Measurements from ENCODE around the gene KERA. TPM values are rescaled to one million over a fixed set of nuclear protein-coding genes. Genes with fewer than 3 reads are reported as not detected.

KERA gene
- total and polyA plus RNA-seq, 2 of the 4 experiments (the other 2 are of a cell fraction): not detected

- Histone ChIP-seq H3K9me1 (ENCODE audit: insufficient read depth, low read length) (no peaks in the 10 kb centered on the region), H2AFZ (replicated peaks; ENCODE audit: low read length, poor library complexity) (no peak overlapping the region), H3K36me3 (ENCODE audit: control insufficient read depth, insufficient read depth, low read length) (no peaks in the 10 kb centered on the region), H3K9me3 (ENCODE audit: control insufficient read depth, insufficient read depth, low read length) (no peaks in the 10 kb centered on the region), H2BK120ac (ENCODE audit: low read depth, low read length) (no peak overlapping the region), H3K14ac (replicated peaks; ENCODE audit: low read depth, low read length) (no peak overlapping the region), H2BK15ac (ENCODE audit: low read depth, low read length) (no peak overlapping the region), H2AK9ac (replicated peaks; ENCODE audit: low read depth, low read length, poor library complexity) (no peak overlapping the region), H4K91ac (ENCODE audit: insufficient read depth, low read depth, low read length) (no peak overlapping the region), H3K27me3 (ENCODE audit: control insufficient read depth, insufficient read depth, low read length) (no peaks in the 10 kb centered on the region), H4K8ac (ENCODE audit: low read depth in 2 of 2, low read length in 2 of 2) (no peak overlapping the region), H2BK20ac (ENCODE audit: low read depth, low read length) (no peak overlapping the region), H3K23ac (ENCODE audit: low read depth, low read length) (no peak overlapping the region), H2AK5ac (ENCODE audit: low read depth, low read length) (no peak overlapping the region), H3K9ac (ENCODE audit: low read depth, low read length) (no peak overlapping the region), H3K4me2 (ENCODE audit: low read depth, low read length) (no peak overlapping the region), H3K18ac (ENCODE audit: low read depth, low read length) (no peak overlapping the region), H3K4me3 (ENCODE audit: insufficient read depth, low read depth, low read length) (no peak overlapping the region), H3K4me1 (ENCODE audit: control insufficient read depth, insufficient read depth, low read length) (0 out of 2 replicates have a peak, but pooled peaks cover 2% of the 10 kb centered on the region), H4K5ac (ENCODE audit: low read depth, low read length) (no peak overlapping the region), H3K79me1 (ENCODE audit: low read depth in 1 of 2, low read length in 2 of 2) (no peaks in the 10 kb centered on the region), H4K20me1 (ENCODE audit: insufficient read depth, low read length) (no peaks in the 10 kb centered on the region), H3K56ac (ENCODE audit: extremely low read depth, insufficient read depth, low read length) (no peak overlapping the region), H3K4ac (ENCODE audit: low read depth, low read length) (no peak overlapping the region), H3K27ac (ENCODE audit: insufficient read depth, low read length) (no peak overlapping the region), H2BK5ac (ENCODE audit: low read depth, low read length, poor library complexity, severe bottlenecking) (no peak overlapping the region)
- in situ Hi-C loops (cut with MboI; ENCODE audit: low sequenced_read_pairs): no loop called here
- CTCF ChIA-PET: no interaction called here
- DNase-seq (no peak), ATAC-seq (ENCODE audit: low read depth) (no peak)
- dilution Hi-C loops (cut with HindIII; ENCODE audit: low sequenced_read_pairs, unreplicated experiment): no loop called here
- intact Hi-C loops (cut with micrococcal nuclease): no loop called here
- TF ChIP-seq FOS (IDR thresholded peaks at IDR 0.05; ENCODE audit: low read depth, low read length): no peak
- TF ChIP-seq CHD1 (IDR thresholded peaks at IDR 0.05; ENCODE audit: low read depth, low read length): no peak
- TF ChIP-seq SMC3 (IDR thresholded peaks at IDR 0.05; ENCODE audit: low read depth, low read length): no peak
- no peak for TF ChIP-seq RAD21 (IDR thresholded peaks at IDR 0.05; ENCODE audit: low read length)
- no peak for TF ChIP-seq POLR2A (IDR thresholded peaks at IDR 0.05; ENCODE audit: low read depth, low read length)
- no peak for TF ChIP-seq CEBPB (IDR thresholded peaks at IDR 0.05; ENCODE audit: low read depth, low read length)
- no peak for TF ChIP-seq MAZ (IDR thresholded peaks at IDR 0.05; ENCODE audit: borderline replicate concordance, low read depth, low read length)
- TF ChIP-seq USF2 (IDR thresholded peaks at IDR 0.05; ENCODE audit: low read depth, low read length): no peak
- TF ChIP-seq ELK1 (IDR thresholded peaks at IDR 0.05; ENCODE audit: borderline replicate concordance, low read depth, low read length): no peak
- TF ChIP-seq NFE2L2 (IDR thresholded peaks at IDR 0.05; ENCODE audit: low read depth, low read length): no peak
- no peak for TF ChIP-seq RFX5 (IDR thresholded peaks at IDR 0.05; ENCODE audit: low read depth, low read length)
- TF ChIP-seq MXI1 (IDR thresholded peaks at IDR 0.05; ENCODE audit: borderline replicate concordance, low read depth, low read length): no peak
- no peak for TF ChIP-seq CTCF (conservative IDR thresholded peaks at IDR 0.05; ENCODE audit: low read depth, low read length)
- TF ChIP-seq MAFK (IDR thresholded peaks at IDR 0.05; ENCODE audit: low read depth, low read length): no peak
- TF ChIP-seq BHLHE40 (IDR thresholded peaks at IDR 0.05; ENCODE audit: low read depth, low read length): no peak
- TF ChIP-seq RCOR1 (IDR thresholded peaks at IDR 0.05; ENCODE audit: insufficient replicate concordance, low read length): no peak
- no TSS peak for BruUV-seq (replicated peaks)
- POLR2A ChIA-PET (ENCODE audit: unreplicated experiment): no interaction called here
Observed at GRCh38 chr12:91003737-91004136, 54.1 kb downstream of the KERA start.

Data from IMR-90 (cell line).